Measurements from ENCODE around the gene ATP2B2. TPM values are rescaled to one million over a fixed set of nuclear protein-coding genes. Genes with fewer than 3 reads are reported as not detected.
A peak's percentile ranks its signal among the peaks of the same experiment; 100 is the strongest.

The ATP2B2 gene
- total and polyA plus RNA-seq, 8 donors: 0.11 to 0.75 (median 0.21) TPM

DNA sequence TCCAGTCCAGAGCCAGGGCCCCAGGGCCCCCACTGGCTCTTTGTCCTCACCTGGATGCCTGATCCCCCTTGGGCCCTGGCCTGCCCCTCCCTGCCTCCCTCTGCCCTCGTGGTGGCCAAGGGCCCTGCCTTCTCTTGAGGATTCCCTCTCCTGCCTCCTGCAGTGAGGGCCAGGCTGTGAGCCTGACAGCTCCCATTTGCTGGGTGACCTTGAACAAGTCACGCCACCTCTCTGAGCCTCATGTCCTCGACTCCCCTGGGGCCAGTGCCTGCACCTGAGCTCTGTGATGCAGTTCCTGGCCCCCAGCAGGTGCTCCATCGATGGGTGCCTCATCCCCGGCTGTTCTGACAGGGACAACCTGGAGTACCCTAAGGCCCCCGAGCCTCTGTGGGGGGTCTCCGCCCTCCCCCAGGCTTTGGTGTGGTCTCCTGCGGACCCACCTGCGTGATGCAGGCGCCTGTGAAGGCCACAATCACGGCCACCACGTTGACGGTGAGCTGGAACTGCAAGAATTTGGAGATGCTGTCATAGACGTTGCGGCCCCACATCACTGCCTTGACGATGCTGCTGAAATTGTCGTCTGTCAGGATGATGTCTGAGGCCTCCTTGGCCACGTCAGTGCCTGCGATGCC lies 160.3 kb downstream of the ATP2B2 start:
- TF ChIP-seq, protein P1, sequence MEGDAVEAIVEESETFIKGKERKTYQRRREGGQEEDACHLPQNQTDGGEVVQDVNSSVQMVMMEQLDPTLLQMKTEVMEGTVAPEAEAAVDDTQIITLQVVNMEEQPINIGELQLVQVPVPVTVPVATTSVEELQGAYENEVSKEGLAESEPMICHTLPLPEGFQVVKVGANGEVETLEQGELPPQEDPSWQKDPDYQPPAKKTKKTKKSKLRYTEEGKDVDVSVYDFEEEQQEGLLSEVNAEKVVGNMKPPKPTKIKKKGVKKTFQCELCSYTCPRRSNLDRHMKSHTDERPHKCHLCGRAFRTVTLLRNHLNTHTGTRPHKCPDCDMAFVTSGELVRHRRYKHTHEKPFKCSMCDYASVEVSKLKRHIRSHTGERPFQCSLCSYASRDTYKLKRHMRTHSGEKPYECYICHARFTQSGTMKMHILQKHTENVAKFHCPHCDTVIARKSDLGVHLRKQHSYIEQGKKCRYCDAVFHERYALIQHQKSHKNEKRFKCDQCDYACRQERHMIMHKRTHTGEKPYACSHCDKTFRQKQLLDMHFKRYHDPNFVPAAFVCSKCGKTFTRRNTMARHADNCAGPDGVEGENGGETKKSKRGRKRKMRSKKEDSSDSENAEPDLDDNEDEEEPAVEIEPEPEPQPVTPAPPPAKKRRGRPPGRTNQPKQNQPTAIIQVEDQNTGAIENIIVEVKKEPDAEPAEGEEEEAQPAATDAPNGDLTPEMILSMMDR (IDR thresholded peaks at IDR 0.05): no peak

DNA sequence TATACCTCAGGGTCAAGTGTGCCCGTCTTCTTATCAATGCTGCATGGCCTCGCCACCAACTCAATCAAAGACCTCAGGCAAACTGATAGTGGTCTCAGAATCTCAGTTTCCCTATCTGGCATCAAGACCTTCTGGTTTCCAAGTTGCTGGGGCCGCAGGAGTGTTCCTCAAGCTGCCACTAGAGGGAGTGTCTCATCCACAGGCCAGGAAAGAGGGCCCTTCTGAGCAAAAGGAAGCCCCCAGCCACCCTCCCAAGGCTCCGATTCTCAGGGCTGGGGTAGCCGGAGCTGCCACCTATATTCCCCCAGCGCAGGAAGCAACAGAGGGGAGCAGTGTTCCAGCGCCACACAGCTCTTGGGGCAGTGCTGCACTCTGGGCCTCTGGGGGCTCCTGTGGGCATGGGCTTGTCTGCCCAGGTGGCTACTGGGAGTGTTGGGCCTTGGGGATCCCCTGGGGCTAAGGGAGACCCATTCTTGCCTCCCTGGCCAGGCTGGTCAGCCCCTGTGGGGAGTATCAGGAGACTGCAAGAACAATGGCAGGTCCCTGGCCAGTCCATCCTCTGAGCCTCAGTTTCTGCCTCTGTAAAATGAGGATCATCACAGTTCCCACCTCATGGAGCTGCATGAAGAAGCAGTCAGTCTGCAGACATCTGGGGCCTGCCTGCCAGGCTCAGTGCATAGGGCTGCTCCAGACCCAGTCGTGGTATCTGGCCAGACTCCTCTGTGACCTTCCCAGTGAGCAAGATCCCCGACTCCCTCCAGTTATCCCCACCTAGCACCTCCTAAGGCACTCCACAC lies 161.0 kb downstream of the ATP2B2 start:
- 23 to 25% methylated on average over 9 of the region's 9 CpGs for WGBS, 2 donors
- H3K4me3 ChIP-seq: no peak overlapping the region
- H3K9me3 ChIP-seq: no peaks in the 10 kb centered on the region
- intact Hi-C loops (cut with DNase I): no loop called here
- FAIRE-seq (no peak), DNase-seq (peak in 2 of 6 donors; percentile 45 to 75), ATAC-seq (peak in 3 of 4 donors; percentile 64 to 79 (median 69))
- H3K4me1 ChIP-seq: no peaks in the 10 kb centered on the region
- H3K27me3 ChIP-seq: no peaks in the 10 kb centered on the region
- no peaks in the 10 kb centered on the region for H3K36me3 ChIP-seq
- H3K27ac ChIP-seq: no peak overlapping the region
- TF ChIP-seq, protein P1 (IDR thresholded peaks at IDR 0.05): peak; percentile 69 to 94 (median 89)

More for the DNA sequence above, 160.3 kb downstream of the ATP2B2 start:
- Histone ChIP-seq H3K4me3 (no peak overlapping the region), H3K9me3 (no peaks in the 10 kb centered on the region), H3K4me1 (no peaks in the 10 kb centered on the region), H3K36me3 (no peaks in the 10 kb centered on the region), H3K27ac (no peak overlapping the region), H3K27me3 (no peaks in the 10 kb centered on the region)
- intact Hi-C loops (cut with DNase I): loop anchor here in 1 of 3 donors (5.0 kb wide), 1 partner anchor 397 kb away; no protein-coding TSS in a partner anchor
- ATAC-seq (no peak), DNase-seq (no peak), FAIRE-seq (no peak)
- 43 to 50% methylated on average over 19 of the region's 19 CpGs for WGBS, 2 donors

DNA sequence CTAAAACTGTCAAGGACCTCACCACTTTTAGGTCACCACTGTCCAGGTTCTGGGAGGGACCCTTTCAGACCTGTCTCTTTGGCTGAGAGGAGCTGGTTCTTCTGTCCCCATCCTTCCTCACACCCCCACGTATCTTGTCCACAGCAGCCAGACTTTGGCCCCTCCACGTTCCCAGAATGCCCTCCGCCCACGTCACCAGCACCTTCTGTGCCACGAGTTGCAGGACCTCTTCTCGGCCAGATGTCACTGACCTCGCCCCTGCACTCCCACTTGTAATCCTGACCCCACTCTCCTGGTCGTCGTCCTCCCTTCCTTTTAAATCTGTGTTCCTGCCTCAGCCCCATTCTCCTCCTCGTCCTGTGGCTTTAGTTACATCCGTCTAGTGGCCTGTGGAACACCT lies 161.9 kb downstream of the ATP2B2 start:
- no peak overlapping the region for H3K4me3 ChIP-seq
- no peaks in the 10 kb centered on the region for H3K36me3 ChIP-seq
- H3K4me1 ChIP-seq: no peaks in the 10 kb centered on the region
- no peak for FAIRE-seq
- H3K9me3 ChIP-seq: no peaks in the 10 kb centered on the region
- TF ChIP-seq, protein P1 (IDR thresholded peaks at IDR 0.05): no peak
- no peak for ATAC-seq
- H3K27ac ChIP-seq: no peak overlapping the region
- 32 to 36% methylated on average over 11 of the region's 11 CpGs for WGBS, 2 donors
- no peak for DNase-seq
- no peaks in the 10 kb centered on the region for H3K27me3 ChIP-seq
- intact Hi-C loops (cut with DNase I): loop anchor here in 1 of 3 donors (2.0 kb wide), 1 partner anchor 395 kb away; no protein-coding TSS in a partner anchor

DNA sequence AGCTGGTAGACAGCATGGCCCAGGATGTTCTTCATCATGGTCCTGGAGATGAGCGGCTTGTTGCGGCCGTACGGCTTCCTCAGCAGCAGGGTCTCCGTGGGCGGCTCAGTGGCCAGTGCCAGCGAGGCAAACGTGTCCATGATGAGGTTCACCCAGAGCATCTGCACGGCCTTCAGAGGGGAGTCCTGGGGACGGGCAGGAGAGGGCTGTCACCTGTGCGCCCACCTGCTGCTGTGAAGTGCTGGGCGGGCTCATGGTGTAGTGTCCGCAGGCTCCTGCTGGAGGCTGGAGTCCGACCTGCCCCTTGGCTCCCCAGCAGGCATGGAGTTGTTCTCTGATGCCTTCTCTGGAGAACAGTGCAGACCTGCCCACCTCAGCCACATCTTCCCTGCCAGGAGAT lies 162.6 kb downstream of the ATP2B2 start:
- TF ChIP-seq, protein P1 (IDR thresholded peaks at IDR 0.05): no peak
- H3K9me3 ChIP-seq: no peaks in the 10 kb centered on the region
- H3K36me3 ChIP-seq: no peaks in the 10 kb centered on the region
- no peaks in the 10 kb centered on the region for H3K4me1 ChIP-seq
- no peak for FAIRE-seq
- intact Hi-C loops (cut with DNase I): loop anchor here in 1 of 3 donors (2.0 kb wide), 1 partner anchor 396 kb away; no protein-coding TSS in a partner anchor
- no peak for ATAC-seq
- no peak overlapping the region for H3K27ac ChIP-seq
- H3K4me3 ChIP-seq: no peak overlapping the region
- H3K27me3 ChIP-seq: no peaks in the 10 kb centered on the region
- DNase-seq: no peak
- 65 to 77% methylated on average over 14 of the region's 14 CpGs for WGBS, 2 donors

All from pancreas (tissue), 10 donors.